ENCODE measurements around the gene DPEP1. TPM values are rescaled to one million over a fixed set of nuclear protein-coding genes. Genes with fewer than 3 reads are reported as not detected.

The DPEP1 gene
- total RNA-seq, 1 donor = 0.36 TPM

- peak; percentile 95 for DNase-seq (ENCODE audit: insufficient read length, low spot score, missing footprints)
Measured at GRCh38 chr16:89575247-89576152, 37.9 kb upstream of the DPEP1 start, which contains the start of gene CPNE7. CPNE7 (plus strand) TSS chr16:89575758; CDS start chr16:89575898, 140 bp downstream.

GRCh38 chr16:89576153-89577054 lies 37.0 kb upstream of the DPEP1 start:
- no peaks in the 10 kb centered on the region for H4K20me1 ChIP-seq (ENCODE audit: insufficient read depth, low read length)
- no peaks in the 10 kb centered on the region for H3K9me3 ChIP-seq (ENCODE audit: low read depth, low read length)
- H3K4me1 ChIP-seq (ENCODE audit: insufficient read depth, low read length) = peaks cover 9% of the 10 kb centered on the region
- no peak for TF ChIP-seq CTCF (IDR thresholded peaks at IDR 0.05; ENCODE audit: extremely low read depth, low read depth, low read length)
- peaks cover 21% of the 10 kb centered on the region for H3K79me2 ChIP-seq (ENCODE audit: insufficient read depth, low read length)
- H3K4me2 ChIP-seq (ENCODE audit: insufficient read depth, low read length) = peak overlapping the region; percentile 72
- DNase-seq (ENCODE audit: insufficient read length, low spot score, missing footprints) = no peak
- H3K36me3 ChIP-seq (ENCODE audit: insufficient read depth, low read length) = peaks cover 10% of the 10 kb centered on the region
- H3K27ac ChIP-seq (ENCODE audit: low read depth, low read length) = no peak overlapping the region
- H3K27me3 ChIP-seq (ENCODE audit: insufficient read depth, low read length) = no peaks in the 10 kb centered on the region
- H3K4me3 ChIP-seq (ENCODE audit: insufficient read depth, low read length) = peak overlapping the region; percentile 72
- H2AFZ ChIP-seq (ENCODE audit: low read length) = no peak overlapping the region

More at GRCh38 chr16:89575247-89576152, 37.9 kb upstream of the DPEP1 start, which contains the start of gene CPNE7:
- H3K4me1 ChIP-seq (ENCODE audit: insufficient read depth, low read length) = peaks cover 6% of the 10 kb centered on the region
- no peak for TF ChIP-seq CTCF (IDR thresholded peaks at IDR 0.05; ENCODE audit: extremely low read depth, low read depth, low read length)
- H3K4me2 ChIP-seq (ENCODE audit: insufficient read depth, low read length) = peak within 1 kb of the TSS; percentile 85
- no peaks in the 10 kb centered on the region for H3K27me3 ChIP-seq (ENCODE audit: insufficient read depth, low read length)
- H3K27ac ChIP-seq (ENCODE audit: low read depth, low read length) = peak within 1 kb of the TSS; percentile 39
- H3K4me3 ChIP-seq (ENCODE audit: insufficient read depth, low read length) = peak within 1 kb of the TSS; percentile 72
- H4K20me1 ChIP-seq (ENCODE audit: insufficient read depth, low read length) = no peaks in the 10 kb centered on the region
- H3K9me3 ChIP-seq (ENCODE audit: low read depth, low read length) = no peaks in the 10 kb centered on the region
- peaks cover 21% of the 10 kb centered on the region for H3K79me2 ChIP-seq (ENCODE audit: insufficient read depth, low read length)
- H2AFZ ChIP-seq (ENCODE audit: low read length) = peak within 1 kb of the TSS; percentile 87
- peaks cover 7% of the 10 kb centered on the region for H3K36me3 ChIP-seq (ENCODE audit: insufficient read depth, low read length)

- no peak overlapping the region for H2AFZ ChIP-seq (ENCODE audit: low read length)
- no peaks in the 10 kb centered on the region for H3K9me3 ChIP-seq (ENCODE audit: low read depth, low read length)
- no peak for DNase-seq (ENCODE audit: insufficient read length, low spot score, missing footprints)
- H4K20me1 ChIP-seq (ENCODE audit: insufficient read depth, low read length) = no peaks in the 10 kb centered on the region
- peaks cover 21% of the 10 kb centered on the region for H3K79me2 ChIP-seq (ENCODE audit: insufficient read depth, low read length)
- peak overlapping the region; percentile 72 for H3K4me3 ChIP-seq (ENCODE audit: insufficient read depth, low read length)
- peak overlapping the region; percentile 72 for H3K4me2 ChIP-seq (ENCODE audit: insufficient read depth, low read length)
- H3K4me1 ChIP-seq (ENCODE audit: insufficient read depth, low read length) = peaks cover 17% of the 10 kb centered on the region
- H3K27me3 ChIP-seq (ENCODE audit: insufficient read depth, low read length) = no peaks in the 10 kb centered on the region
- no peak overlapping the region for H3K27ac ChIP-seq (ENCODE audit: low read depth, low read length)
- no peak for TF ChIP-seq CTCF (IDR thresholded peaks at IDR 0.05; ENCODE audit: extremely low read depth, low read depth, low read length)
- peaks cover 10% of the 10 kb centered on the region for H3K36me3 ChIP-seq (ENCODE audit: insufficient read depth, low read length)
Measured at GRCh38 chr16:89577055-89577759, 36.2 kb upstream of the DPEP1 start.

Measured in osteoblast (primary cell).